ENCODE data around the gene RHBDD2.
"Not testable (repeated sequence)": the region's sequence is repeated elsewhere in the genome, so short reads cannot be mapped to it uniquely, and the experiment has no call there.

The RHBDD2 gene

DNA sequence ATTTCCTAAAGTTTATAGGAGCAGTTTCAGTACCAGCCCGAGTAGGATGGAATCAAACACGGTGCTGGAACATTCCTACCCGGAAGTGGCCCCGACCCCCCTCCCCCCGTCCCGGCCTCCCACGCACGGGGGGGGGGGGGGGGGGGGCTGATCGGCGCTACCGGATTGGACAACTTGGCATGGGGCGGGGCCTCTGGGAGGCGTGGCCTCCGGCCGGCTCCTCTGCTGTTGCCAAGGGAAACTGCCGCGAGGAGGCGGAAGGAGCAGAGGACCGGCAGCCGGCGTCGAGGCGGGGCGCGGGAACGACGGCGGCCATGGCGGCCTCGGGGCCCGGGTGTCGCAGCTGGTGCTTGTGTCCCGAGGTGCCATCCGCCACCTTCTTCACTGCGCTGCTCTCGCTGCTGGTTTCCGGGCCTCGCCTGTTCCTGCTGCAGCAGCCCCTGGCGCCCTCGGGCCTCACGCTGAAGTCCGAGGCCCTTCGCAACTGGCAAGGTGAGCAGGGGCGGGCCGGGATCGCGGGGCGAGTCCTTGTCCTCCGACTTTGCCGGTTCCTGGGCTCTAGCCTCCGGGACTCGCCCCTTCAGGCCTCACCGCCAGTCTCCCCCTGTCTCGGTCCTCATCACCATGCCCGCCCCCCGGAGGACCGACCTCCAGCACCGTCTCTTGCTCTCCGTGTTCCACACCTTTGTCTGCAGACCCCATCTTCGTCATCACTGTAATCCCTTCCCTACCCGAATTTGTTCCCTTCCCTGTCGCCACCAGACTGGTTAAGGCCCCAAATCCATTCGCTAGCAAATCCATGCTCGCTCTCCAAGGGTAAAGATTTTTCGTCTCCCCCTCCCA is at the start of gene RHBDD2:
Gene RHBDD2, plus strand, starts transcription at position 266 of the 843 bp plus-strand sequence. Its CDS starts 49 bp downstream, at position 315.
- DNase-seq: peak; percentile 86

DNA sequence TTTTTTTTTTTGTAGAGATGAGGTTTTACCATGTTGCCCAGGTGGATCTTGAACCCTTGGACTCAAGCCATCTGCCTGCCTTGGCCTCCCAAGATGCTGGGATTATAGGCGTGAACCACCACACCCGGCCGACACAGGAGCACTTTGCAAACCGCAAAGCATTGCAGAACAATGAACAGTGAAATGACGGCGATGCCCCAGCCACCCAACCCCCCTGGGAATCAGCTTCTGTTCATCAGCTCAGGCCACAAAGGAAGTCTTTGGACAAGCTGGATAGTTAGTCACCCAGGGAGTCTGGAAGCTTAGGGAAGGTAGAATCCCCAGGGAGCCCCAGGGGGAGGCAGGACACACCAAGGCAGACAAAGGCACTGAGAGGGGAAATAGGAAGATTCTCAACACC is 49.2 kb upstream of the RHBDD2 start:
- not testable (repeated sequence) for DNase-seq

DNA sequence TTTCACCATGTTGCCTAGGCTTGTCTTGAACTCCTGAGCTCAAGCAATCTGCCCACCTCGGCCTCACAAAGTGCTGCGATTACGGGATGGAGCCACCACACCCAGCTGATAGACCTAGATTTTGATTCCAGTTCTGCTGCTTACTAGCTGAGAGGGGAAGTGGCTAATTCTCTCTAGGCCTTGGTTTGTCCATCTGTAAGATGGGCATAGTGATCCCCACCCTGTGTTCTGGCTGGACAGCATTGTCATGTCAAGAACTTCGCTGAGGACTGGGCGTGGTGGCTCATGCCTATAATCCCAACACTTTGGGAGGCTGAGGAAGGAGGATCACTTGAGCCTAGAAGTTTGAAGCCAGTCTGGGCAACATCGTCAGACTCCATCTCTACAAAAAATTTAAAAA is 47.9 kb upstream of the RHBDD2 start:
- no peak for DNase-seq

- DNase-seq: not testable (repeated sequence)
Measured at GRCh38 chr7:75833662-75834061, 45.2 kb upstream of the RHBDD2 start.

DNA sequence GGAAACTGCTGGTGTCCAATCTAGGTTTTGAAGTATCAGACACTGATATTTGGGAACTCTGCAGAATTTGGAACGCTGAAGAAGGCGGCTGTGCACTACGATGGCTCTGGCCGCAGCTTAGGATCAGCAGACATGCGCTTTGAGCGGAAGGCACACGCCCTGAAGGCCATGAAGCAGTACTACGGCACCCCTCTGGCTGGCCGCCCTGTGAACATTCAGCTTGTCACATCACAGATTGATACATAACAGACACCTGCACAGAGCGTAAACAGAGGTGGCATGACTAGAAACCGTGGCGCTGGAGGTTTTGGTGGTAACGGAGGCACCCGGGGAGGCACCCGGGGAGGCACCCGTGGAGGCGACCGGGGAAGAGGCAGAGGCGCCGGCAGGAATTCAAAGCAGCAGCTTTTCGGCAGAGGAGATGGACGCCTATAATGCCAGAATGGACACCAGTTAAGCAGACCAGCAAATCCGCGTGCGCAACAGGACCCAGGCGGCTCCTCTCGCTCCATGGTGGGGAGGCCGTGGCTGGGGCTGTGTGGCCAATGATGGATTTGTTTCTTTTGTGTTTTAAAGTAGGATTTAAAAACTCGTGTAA is 43.0 kb upstream of the RHBDD2 start:
- no peak for DNase-seq

DNA sequence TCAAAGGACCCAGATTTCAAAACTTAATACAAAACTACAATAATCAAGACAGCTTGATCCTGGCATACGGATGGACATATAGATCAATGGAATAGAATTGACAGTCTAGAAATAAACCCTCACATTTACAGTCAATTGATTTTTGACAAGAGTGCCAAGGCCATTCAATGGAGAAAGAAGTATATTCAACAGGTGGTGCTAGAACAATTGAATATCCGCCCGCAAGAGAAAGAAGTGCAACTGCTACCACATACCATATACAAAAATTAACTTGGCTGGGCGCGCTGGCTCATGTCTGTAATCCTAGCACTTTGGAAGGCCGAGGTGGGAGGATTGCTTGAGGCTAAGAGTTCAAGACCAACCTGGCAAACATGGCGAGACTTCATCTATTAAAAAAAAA is 42.0 kb upstream of the RHBDD2 start:
- no peak for DNase-seq

GRCh38 chr7:75838281-75838930 is 40.4 kb upstream of the RHBDD2 start:
- not testable (repeated sequence) for DNase-seq

GRCh38 chr7:75840029-75840428 is 38.8 kb upstream of the RHBDD2 start:
- no peak for DNase-seq

- no peak for DNase-seq
Measured at GRCh38 chr7:75842836-75843446, 35.9 kb upstream of the RHBDD2 start.

DNA sequence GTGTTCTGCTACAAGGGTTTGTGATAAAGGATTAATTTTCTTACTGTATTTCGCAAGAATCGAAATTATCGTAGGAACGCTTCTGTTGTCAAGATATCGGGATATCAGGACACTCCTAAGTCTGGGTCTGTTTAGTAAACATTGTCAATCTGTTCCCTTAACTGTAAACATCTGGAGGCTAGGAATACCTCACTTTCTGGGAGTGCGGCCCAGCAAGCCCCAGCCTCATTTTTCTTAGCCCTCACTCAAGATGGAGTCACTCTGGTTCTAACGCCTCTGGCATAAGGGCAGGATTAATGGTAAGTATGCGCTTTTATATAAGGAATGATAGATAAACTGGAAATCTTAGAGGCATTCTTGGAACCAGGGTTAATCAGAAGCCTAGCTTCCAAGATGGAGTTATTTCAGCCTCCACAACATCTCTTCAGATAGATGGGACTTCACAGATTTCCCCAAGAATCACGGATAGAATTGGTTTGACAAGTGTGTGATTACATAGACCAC is 35.2 kb upstream of the RHBDD2 start:
- no peak for DNase-seq

- DNase-seq: no peak
Measured at GRCh38 chr7:75844158-75844557, 34.7 kb upstream of the RHBDD2 start.

DNA sequence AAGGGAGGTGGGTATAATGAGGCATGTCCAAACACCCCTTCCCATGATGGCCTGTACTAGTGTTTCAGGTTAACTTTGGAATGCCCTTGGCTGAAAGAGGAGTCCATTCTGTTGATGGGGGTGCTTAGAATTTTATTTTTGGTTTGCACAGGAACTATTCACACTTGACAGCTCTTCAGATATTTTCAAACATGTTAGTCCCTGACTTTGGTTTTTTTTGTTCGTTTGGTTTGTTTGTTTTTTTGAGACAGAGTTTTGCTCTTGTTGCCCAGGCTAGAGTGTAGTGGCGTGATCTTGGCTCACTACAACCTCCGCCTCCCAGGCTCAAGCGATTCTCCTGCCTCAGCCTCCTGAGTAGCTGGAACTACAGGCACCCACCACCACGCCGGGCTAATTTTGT is 33.7 kb upstream of the RHBDD2 start:
- DNase-seq: not testable (repeated sequence)

- DNase-seq: no peak
Measured at GRCh38 chr7:75847707-75848106, 31.1 kb upstream of the RHBDD2 start.

- no peak for DNase-seq
Measured at GRCh38 chr7:75849573-75849972, 29.3 kb upstream of the RHBDD2 start.

DNA sequence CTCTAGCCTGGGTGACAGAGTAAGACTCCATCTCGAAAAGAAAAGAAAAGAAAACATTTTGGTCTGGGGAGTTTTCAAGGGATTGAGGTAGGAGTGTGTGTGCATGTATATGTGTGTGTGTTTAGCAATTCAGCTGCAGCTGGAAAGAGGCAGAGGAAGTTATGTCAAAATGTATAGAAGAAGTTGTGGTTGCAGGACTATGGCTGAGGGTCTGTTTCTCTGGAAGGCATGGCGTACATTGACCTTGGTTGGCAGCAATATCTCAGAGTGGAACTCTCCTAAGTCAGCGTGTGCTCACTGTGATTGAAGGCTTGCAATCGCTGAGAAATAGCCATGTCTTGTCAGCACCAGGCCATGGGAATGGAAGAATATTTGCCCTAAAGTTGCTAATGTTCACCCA is 28.6 kb upstream of the RHBDD2 start:
- no peak for DNase-seq

DNA sequence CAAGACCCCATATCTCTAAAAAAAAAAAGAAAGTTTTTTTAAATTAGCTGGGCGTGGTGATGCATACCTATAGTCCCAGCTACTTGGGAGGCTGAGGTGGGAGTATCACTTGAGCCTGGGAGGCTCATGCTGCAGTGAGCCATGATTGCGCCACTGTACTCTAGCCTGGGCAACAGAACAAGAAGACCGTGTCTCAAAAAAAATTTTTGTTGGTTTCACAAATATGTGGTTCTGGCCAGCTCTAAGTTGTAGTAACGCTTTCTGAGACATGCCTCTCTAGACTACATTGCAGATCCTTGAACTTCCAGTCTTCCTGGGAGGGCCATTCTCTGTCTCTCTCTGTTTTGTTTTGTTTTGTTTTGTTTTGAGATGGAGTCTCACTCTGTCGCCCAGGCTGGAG is 24.6 kb upstream of the RHBDD2 start:
- DNase-seq: no peak

DNA sequence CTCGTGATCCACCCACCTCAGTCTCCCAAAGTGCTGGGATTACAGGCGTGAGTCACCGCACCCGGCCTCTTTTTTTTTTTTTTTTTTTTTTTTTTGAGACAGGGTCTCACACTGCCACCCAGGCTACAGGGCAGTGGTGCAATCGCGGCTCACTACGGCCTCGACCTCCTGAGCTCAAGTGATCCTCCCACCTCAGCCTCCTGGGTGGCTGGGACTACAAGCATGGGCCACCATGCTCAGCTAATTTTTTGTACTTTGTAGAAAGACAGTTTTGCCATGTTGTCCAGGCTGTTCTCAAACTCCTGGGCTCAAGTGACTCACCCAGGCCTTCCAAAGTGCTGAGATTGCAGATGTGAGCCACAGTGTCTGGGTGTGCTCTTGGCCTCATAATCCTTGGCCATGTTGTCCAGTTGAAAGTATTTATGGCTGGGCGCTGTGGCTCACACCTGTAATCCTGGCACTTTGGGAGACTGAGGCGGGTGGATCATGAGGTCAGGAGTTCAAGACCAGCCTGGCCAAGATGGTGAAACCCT is 24.0 kb upstream of the RHBDD2 start:
- DNase-seq: not testable (repeated sequence)

- DNase-seq: no peak
Measured at GRCh38 chr7:75856536-75856935, 22.3 kb upstream of the RHBDD2 start.

DNA sequence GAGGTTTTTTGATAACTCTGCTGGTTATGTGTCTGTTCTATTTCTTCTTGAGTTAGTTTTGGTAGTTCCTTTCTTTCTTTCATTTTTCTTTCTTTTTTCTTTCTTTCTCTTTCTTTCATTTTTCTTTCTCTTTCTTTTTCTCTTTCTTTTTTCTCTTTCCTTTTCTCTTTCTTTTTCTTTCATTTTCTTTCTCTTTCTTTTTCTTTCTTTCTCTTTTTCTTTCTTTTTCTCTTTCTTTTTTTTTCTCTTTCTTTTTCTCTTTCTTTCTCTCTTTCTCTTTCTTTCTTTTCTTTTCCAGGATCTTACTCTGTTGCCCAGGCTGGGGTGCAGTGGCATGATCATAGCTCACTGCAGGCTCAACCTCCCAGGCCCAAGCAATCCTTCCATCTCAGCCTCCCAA is 20.4 kb upstream of the RHBDD2 start:
- no peak for DNase-seq

- DNase-seq: no peak
Measured at GRCh38 chr7:75861636-75862035, 17.2 kb upstream of the RHBDD2 start.

DNA sequence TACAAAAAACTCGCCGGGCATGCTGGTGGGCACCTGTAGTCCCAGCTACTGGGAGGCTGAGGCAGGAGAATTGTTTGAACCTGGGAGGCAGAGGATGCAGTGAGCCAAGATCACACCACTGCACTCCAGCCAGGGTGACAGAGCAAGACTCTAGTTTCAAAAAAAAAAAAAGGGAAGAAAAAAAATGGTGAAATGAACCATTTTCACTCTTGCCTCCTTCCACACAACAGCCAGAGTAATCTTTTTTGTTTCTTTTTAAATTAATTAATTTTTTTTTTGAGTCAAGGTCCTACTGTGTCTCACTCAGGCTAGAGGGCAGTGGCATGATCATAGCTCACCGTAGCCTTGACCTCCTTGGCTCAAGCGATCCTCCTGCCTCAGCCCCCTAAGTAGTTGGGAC is 14.6 kb upstream of the RHBDD2 start:
- DNase-seq: not testable (repeated sequence)

DNA sequence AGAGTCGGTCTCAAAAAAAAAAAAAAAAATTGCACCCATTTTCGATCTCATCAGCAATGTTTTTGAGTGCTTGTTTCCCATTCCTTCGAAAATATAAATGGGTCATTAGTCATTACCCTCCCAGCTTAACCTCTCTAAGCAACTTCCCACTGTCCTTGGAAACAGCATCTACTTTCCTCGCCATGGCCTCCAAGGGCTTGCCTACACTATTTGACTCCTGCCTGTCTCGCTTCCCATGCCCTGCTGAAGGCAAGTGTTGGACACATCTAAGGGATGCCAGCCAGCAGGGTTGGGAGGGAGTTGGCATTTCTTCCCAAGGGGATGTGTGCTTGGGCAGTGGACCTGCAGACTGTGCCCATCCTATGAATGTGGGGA is 12.7 kb upstream of the RHBDD2 start:
- no peak for DNase-seq

All from NCI-H1417 treated with DMSO at 0.1 percent for 48 hours (cell line).